GM21723 (cell line): ENCODE results near the gene ZNF792.
"Not testable (repeated sequence)": the region's sequence is repeated elsewhere in the genome, so short reads cannot be mapped to it uniquely, and the experiment has no call there.

Experiments
- ATAC-seq: cut with Tn5 transposase; IDR thresholded peaks from one replicate; pipeline ENCODE4 v1.9.1; 2021; ENCODE audit warnings: mild to moderate bottlenecking, moderate library complexity; ENCODE audit not compliant: unreplicated experiment

The ZNF792 gene

DNA sequence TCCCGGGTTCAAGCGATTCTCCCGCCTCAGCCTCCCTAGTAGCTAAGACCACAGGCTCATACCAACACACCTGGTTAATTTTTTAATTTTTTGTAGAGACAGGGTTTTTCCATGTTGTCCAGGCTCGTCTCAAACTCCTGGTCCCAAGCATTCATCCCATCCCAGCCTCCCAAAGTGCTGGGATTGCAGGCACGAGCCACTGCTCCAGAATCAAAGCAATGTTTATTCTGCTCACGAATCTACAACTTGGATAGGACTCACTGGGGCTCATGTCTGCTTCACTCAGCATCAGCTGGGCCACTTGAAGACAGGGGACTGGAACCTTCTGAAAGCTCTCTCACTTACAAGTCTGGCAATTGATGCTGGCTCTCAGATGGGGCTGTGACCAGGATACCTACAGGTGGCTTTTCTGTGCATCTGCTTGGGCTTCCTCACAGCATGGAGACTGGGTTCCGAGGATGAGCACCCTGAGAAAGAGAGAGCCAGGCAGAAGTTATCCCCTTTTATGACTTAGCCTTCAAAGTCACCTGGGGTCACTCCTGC, 8.2 kb upstream of the ZNF792 start:
- no peak for ATAC-seq

DNA sequence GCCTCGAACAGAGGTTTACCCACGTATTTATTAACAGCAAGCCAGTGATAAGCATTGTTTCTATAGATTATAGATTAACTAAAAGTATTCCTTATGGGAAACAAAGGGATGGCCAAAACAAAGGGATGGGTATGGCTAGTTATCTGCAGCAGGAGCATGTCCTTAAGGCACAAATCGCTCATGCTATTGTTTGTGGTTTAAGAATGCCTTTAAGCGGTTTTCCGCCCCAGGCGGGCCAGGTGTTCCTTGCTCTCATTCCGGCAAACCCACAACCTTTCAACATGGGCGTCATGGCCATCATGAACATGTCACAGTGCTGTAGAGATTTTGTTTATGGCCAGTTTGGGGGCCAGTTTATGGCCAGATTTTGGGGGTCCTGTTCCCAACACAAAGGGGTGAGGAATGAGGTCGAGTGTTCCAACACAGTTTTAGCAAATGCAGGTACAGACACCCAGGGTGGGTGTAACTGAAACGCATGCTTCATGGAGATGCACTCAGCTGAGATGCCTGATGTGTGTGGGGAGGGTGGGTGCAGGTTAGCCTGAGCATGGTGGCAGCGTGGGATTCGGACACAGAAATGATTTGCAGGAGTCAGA, 6.3 kb upstream of the ZNF792 start:
- not testable (repeated sequence) for ATAC-seq

- no peak for ATAC-seq
Measured at GRCh38 chr19:34969721-34970120, 5.7 kb upstream of the ZNF792 start.

- no peak for ATAC-seq
Measured at GRCh38 chr19:34967551-34967950, 3.5 kb upstream of the ZNF792 start.

DNA sequence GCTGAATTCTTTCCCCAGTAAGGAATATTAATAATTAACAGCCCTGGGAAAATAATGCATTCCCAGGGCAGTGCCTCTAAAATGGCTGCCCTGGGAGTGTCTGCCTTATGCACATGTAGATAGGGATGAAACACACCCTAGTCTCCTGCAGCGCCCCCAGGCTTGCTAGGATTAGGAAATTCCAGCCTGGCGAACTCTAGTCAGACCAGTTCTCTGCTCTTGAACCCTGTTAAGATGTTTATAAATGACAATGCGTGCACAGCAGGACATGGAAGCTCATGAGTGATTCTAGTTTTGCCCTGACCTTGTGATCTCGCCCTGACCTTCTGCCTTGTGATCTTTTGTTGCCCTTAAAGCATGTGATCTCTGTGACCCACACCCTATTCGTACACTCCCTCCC, 1.5 kb upstream of the ZNF792 start:
- ATAC-seq = not testable (repeated sequence)

GRCh38 chr19:34964598-34964997, 569 bp upstream of the ZNF792 start:
- ATAC-seq = no peak

DNA sequence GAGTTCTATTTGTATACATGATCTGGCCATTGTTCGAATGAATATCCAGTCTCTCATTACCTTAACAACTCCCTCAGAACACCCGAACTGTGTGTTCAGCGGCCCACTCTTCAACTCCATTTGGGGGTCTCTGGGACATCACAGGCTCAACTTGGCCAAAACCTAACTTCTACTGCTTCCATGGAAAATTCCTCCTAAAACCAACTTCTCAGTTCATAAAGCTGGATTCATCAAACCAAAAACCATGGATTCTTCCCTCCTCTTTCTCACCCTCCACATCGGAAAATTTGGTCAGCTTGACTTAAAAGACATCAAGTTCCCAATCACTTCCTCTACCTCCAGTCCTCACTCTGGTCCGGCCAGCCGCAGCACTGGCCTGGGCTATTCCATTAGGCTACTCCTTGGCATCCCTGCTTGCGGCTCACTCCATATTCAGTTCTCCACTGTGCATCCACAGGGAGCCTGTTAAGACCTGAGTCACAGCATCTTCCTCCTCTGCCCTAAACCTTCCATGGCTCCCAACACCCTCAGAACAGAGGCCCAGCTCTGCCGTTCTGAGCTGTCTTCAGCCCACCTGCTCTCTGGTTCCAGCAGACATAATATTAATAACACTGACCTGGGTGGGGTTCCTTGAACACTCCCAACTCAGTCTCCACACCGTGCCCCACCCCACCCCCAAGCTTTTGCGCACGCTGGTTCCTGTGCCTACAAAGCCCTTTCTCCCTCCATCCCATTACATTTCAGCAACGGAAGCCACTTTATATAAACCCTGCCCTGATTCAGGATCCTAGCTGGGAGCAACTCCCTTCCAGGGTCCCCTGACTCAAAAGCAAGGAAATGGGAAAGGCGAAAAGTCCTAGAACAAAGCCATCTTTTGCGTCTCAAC, 1.1 kb downstream of the ZNF792 start:
- ATAC-seq = no peak

GRCh38 chr19:34961775-34962686, 2.0 kb downstream of the ZNF792 start:
- no peak for ATAC-seq

DNA sequence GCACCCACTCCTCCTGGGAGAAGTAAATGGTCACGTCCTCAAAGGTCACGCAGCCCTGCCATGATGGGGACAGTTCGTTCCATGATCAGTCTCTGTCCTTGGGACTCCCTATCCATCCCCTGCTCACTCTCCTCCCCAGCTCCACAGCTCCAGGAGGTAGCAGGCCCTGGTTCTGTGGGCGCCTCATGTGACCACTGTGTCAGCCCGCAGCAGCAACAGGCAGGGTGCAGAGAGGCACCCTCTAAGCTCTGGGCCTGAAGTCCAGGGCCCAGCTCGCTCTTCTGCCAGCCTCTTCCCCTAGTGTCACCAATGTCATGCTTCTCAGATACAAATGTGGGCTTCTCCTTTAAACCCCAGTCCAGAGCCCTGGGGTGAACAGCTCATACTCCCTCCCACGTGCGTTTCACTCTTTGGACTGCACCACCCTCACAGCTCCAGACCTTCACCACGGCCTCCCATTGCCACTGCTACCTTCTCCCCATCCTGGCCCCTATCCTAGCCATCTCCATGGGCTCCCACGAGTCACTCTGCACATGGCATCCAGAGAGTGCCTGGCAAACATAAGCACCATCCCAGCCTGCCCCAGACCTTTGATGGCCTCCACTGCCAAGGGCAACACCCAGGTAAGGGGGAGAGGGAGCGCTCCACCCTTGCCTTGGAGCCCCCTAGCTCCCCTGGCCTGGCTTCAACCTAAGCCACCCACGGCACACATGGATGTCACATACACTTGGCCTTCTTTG, 2.9 kb downstream of the ZNF792 start:
- no peak for ATAC-seq

DNA sequence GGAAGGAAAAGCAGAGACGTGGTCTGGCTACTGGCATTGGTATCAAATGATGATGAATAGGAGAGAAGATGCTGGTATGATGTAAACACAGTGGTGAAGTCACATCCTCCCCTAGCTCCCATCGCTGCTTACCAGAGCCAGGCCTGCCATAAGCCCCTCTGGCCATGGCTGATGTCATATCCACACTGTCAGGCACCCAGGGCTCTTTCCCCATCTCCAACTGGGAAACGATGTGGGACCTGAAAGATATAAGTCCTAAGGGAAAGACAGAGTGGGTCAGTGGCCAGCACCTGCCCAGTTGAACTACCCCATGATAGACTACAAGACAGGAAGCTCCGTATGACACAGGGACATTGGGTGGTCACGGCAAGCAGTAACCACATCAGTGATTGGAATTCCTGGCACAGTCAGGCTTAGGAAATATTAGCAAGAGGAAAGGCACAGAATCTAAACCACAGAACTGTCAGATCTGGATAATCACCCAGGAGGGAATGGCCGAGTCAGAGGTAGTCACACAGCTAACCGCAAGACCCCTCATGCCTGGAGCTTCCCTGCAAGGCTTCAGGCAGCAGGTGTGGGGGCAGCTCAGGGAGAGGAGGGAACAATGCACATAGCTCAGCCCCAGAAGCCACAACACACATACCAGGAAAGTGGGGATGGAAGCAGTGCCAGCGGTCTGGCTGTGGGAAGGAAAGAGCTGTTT, 3.8 kb downstream of the ZNF792 start:
- ATAC-seq = no peak

DNA sequence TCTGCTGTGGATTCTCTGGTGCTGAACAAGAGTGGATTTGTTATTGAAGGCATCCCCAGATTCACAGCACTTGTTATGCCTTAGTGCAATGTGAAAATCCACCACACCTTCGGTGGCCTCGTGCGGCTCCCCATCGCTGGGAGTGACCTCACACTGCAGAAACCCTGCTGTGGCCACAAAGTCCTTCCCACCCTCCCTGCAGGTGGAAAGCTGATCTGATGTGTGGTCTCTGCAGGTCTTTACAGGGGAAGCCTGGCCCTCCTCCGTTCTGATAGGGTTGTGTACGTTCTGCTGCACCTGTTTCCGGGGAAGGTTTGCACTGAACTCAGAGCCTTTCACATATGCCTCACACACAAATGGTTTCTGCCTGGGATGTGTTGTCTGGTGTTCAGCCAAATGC, 5.0 kb downstream of the ZNF792 start:
- ATAC-seq = no peak

DNA sequence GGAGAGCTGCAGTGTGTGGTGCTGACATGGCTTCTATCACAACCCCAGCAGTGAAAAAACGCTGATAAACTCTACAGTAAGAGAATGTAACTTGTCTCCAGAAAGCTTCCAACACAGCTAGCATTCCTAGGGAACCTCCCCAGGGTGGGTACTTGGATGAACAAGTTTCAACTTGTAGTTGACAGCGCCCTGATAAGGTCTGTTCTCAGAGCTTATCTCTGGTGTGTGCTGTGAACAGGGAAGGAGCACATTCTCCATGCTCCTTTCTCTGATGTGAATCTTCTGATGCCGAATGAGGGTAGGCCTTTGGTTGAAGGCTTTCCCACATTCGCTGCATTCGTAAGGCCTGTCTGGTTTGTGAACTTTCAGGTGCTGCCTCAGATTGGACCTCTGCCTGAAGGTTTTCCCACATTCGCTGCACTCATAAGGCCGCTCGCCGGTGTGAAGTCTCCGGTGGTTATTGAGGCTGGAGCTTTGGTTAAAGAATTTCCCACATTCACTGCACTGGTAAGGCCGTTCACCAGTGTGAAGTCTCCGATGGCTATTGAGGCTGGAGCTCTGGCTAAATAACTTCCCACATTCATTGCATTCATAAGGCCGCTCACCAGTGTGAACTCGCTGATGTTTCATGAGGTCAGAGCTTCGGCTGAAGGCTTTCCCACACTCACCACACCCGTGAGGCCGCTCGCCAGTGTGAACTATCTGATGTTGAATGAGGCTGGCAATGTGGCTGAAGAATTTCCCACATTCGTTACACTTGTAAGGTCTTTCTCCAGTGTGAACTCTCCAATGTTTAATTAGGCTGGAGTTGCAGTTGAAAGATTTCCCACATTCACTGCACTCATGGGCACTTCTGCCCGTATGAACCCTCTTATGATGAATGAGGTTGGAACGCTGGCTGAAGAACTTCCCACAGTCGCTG, 5.9 kb downstream of the ZNF792 start:
- ATAC-seq = no peak

- ATAC-seq = no peak
Measured at GRCh38 chr19:34953092-34953491, 10.9 kb downstream of the ZNF792 start.

GRCh38 chr19:34943861-34944573, 20.0 kb downstream of the ZNF792 start:
- no peak for ATAC-seq

DNA sequence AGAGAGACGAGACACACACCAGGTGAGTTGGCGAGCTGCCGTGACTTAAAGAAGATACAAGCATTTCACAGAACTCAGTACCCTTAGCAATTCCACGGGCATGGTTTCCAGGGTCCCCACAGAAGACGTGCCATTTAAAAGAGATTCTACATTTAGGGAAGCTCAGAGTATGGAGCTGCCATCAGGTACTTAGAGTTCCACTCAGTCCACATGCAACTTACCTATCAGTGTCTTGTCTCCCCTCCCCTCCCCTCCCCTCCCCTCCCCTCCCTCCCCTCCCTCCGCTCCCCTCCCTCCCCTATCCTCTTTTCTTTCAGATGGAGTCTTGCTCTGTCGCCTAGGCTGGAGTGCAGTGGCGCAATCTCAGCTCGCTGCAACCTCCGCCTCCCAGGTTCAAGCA, 25.1 kb downstream of the ZNF792 start:
- no peak for ATAC-seq

DNA sequence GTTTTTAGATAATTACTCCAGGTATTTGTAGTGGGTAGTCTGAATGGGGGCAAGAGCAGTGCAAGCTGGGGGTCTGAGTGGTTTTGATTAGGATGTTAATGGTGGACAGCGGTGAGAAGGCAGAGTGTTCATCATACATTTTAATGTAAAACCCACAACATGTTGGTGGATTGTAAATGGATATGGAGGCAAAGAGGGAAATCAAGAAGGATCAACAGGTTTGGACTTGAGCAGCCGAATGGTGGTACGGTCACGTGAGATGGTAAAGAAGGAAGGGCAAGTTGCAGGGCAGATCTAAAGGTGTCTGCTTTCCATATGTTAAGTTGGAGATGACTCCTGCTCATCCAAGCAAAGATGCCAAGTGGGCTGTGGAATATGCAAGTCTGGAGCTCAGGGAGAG, 27.8 kb downstream of the ZNF792 start:
- no peak for ATAC-seq

GRCh38 chr19:34932494-34932893, 31.5 kb downstream of the ZNF792 start:
- no peak for ATAC-seq

DNA sequence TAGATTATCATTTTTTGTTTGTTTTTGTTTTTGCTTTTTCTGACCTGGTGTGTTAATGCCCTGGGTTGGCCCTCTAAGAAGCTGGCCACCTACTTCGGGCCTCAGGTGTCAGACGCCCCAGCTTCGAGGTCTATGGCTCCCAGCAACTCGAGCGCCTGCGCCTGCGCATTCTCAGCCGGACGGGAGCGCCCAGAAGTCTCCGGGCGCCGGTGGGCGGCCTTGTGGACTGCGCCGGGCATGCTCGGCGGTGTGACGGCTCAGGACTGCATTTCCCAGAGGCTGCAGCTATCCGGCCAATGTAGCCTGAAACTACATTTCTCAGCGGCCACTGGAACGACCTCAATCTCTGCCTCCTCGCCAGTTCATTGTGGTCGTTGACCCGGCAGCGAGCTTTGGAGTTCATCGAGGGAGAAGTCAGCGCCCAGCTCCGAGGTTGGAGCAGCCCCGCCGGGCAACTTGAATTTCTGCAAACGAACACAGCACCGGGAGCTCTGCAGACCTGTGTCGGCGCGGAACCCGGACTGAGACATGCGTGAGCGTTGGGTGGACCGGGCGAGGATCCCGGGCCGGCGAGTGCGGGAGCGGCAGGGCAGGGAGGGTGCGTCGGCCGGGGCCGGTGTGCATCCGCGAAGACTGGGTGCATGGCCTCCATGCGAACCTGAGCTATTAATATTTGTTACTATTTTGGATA, 37.2 kb downstream of the ZNF792 start, which contains the start of gene ZNF30:
TSS of gene ZNF30 (plus strand) at position 219 of the 691 bp plus-strand sequence. CDS start 3,045 bp downstream, outside the sequence.
- peak; percentile 94 for ATAC-seq
